Esophagus (tissue), 2 donors: ENCODE data around the gene MRPL36. TPM values are rescaled to one million over a fixed set of nuclear protein-coding genes. Genes with fewer than 3 reads are reported as not detected.

Experiments
- H3K27ac ChIP-seq, 2 donors: one replicate each; pipeline ENCODE4 v1.5.1; 2013; ENCODE audit warnings: low read depth in 2 of 2, mild to moderate bottlenecking in 2 of 2, inconsistent platforms in 1 of 2, low read length in 1 of 2, moderate library complexity in 1 of 2
- H3K27me3 ChIP-seq, 2 donors: one replicate each; pipeline ENCODE4 v1.6.1; 2013; ENCODE audit warnings: low read length in 2 of 2, control low read depth in 1 of 2, mild to moderate bottlenecking in 1 of 2; ENCODE audit not compliant: insufficient read depth in 2 of 2, control insufficient read depth in 1 of 2
- H3K36me3 ChIP-seq, 2 donors: one replicate each; pipeline ENCODE4 v1.6.1; 2013; ENCODE audit warnings: low read length in 1 of 2; ENCODE audit not compliant: control insufficient read depth in 2 of 2, insufficient read depth in 2 of 2
- H3K4me1 ChIP-seq, 2 donors: one replicate each; pipeline ENCODE4 v1.6.1; 2013; ENCODE audit warnings: low read length in 1 of 2; ENCODE audit not compliant: control insufficient read depth in 2 of 2, insufficient read depth in 2 of 2
- H3K4me3 ChIP-seq, 2 donors: one replicate each; pipeline ENCODE4 v1.5.1; 2013; ENCODE audit warnings: low read length in 2 of 2, mild to moderate bottlenecking in 2 of 2, low read depth in 1 of 2, moderate library complexity in 1 of 2
- H3K9me3 ChIP-seq, 2 donors: one replicate each; pipeline ENCODE4 v1.6.1; 2013; ENCODE audit warnings: mild to moderate bottlenecking in 2 of 2, low read depth in 1 of 2, low read length in 1 of 2, moderate library complexity in 1 of 2; ENCODE audit not compliant: control insufficient read depth in 2 of 2, insufficient read depth in 1 of 2
- WGBS, 2 donors: extraction: QIAGEN DNeasy Blood & Tissue Kit; methylation state at CpG; one replicate each; pipeline ENCODE4 v1.1.7; 2013; 5-methylcytosine and 5-hydroxymethylcytosine counted together
- polyA plus RNA-seq, 2 donors: library from polyadenylated mRNA; stranded (reverse); fragments of 200-250 nt; gene quantifications; one replicate each; pipeline ENCODE4 v1.2.3, GENCODE V29; 2013
- donor health status: healthy with polysubstance abuse.
- donor health status: Bipolar disorder and iron deficiency.

Gene MRPL36
- polyA plus RNA-seq, 2 donors = 32.6 to 78.2 TPM

- Histone ChIP-seq H3K36me3 (no peaks in the 10 kb centered on the region), H3K4me1 (no peaks in the 10 kb centered on the region), H3K4me3 (no peak overlapping the region), H3K9me3 (no peaks in the 10 kb centered on the region), H3K27ac (no peak overlapping the region), H3K27me3 (no peaks in the 10 kb centered on the region)
- 71 to 73% methylated on average over 19 of the region's 19 CpGs for WGBS, 2 donors
These were observed 21.3 kb downstream of the MRPL36 start for GRCh38 chr5:1778138-1779020.

- no peaks in the 10 kb centered on the region for H3K27me3 ChIP-seq
- no peaks in the 10 kb centered on the region for H3K36me3 ChIP-seq
- H3K27ac ChIP-seq = no peak overlapping the region
- no peak overlapping the region for H3K4me3 ChIP-seq
- WGBS, 2 donors = 89 to 91% methylated on average over 31 of the region's 31 CpGs
- no peaks in the 10 kb centered on the region for H3K9me3 ChIP-seq
- no peaks in the 10 kb centered on the region for H3K4me1 ChIP-seq
These were observed 22.1 kb downstream of the MRPL36 start for GRCh38 chr5:1777281-1778137.

- Histone ChIP-seq H3K9me3 (no peaks in the 10 kb centered on the region), H3K36me3 (no peaks in the 10 kb centered on the region), H3K27ac (no peak overlapping the region), H3K4me1 (no peaks in the 10 kb centered on the region), H3K27me3 (no peaks in the 10 kb centered on the region), H3K4me3 (no peak overlapping the region)
- 89 to 90% methylated on average over 6 of the region's 6 CpGs for WGBS, 2 donors
These were observed 22.8 kb downstream of the MRPL36 start for GRCh38 chr5:1776831-1777230.

GRCh38 chr5:1772634-1773033 is 27.0 kb downstream of the MRPL36 start:
- Histone ChIP-seq H3K4me3 (no peak overlapping the region), H3K27ac (no peak overlapping the region), H3K36me3 (no peaks in the 10 kb centered on the region), H3K4me1 (peaks cover 0 to 4% of the 10 kb centered on the region in 2 donors), H3K9me3 (peaks cover 0 to 3% of the 10 kb centered on the region in 2 donors), H3K27me3 (no peaks in the 10 kb centered on the region)
- 33 to 36% methylated on average over 5 of the region's 5 CpGs for whole genome bisulfite sequencing, 2 donors

- Histone ChIP-seq H3K27me3 (no peaks in the 10 kb centered on the region), H3K4me1 (peaks cover 0 to 4% of the 10 kb centered on the region in 2 donors), H3K9me3 (peaks cover 0 to 3% of the 10 kb centered on the region in 2 donors), H3K4me3 (no peak overlapping the region), H3K27ac (no peak overlapping the region), H3K36me3 (no peaks in the 10 kb centered on the region)
- WGBS, 2 donors = 65 to 66% methylated on average over 20 of the region's 20 CpGs
These were observed 28.2 kb downstream of the MRPL36 start for GRCh38 chr5:1771149-1772065.

GRCh38 chr5:1770443-1770802 is 29.2 kb downstream of the MRPL36 start:
- 60 to 66% methylated on average over 6 of the region's 6 CpGs for WGBS, 2 donors
- Histone ChIP-seq H3K36me3 (no peaks in the 10 kb centered on the region), H3K4me3 (no peak overlapping the region), H3K9me3 (peaks cover 0 to 3% of the 10 kb centered on the region in 2 donors), H3K27me3 (no peaks in the 10 kb centered on the region), H3K4me1 (peaks cover 0 to 4% of the 10 kb centered on the region in 2 donors), H3K27ac (no peak overlapping the region)

GRCh38 chr5:1769752-1770442 is 29.7 kb downstream of the MRPL36 start:
- peaks cover 0 to 4% of the 10 kb centered on the region in 2 donors for H3K4me1 ChIP-seq
- no peak overlapping the region for H3K27ac ChIP-seq
- no peaks in the 10 kb centered on the region for H3K36me3 ChIP-seq
- H3K9me3 ChIP-seq = peaks cover 0 to 3% of the 10 kb centered on the region in 2 donors
- H3K27me3 ChIP-seq = no peaks in the 10 kb centered on the region
- no peak overlapping the region for H3K4me3 ChIP-seq
- WGBS, 2 donors = 86 to 88% methylated on average over 30 of the region's 30 CpGs

- H3K27me3 ChIP-seq = no peaks in the 10 kb centered on the region
- WGBS, 2 donors = 95% methylated on average over 51 to 54 of the region's 54 CpGs
These were observed 30.5 kb downstream of the MRPL36 start for GRCh38 chr5:1769017-1769640.

More at GRCh38 chr5:1769017-1769640, 30.5 kb downstream of the MRPL36 start:
- H3K9me3 ChIP-seq = peaks cover 0 to 3% of the 10 kb centered on the region in 2 donors
- peaks cover 0 to 4% of the 10 kb centered on the region in 2 donors for H3K4me1 ChIP-seq
- H3K27ac ChIP-seq = no peak overlapping the region
- no peaks in the 10 kb centered on the region for H3K36me3 ChIP-seq
- H3K4me3 ChIP-seq = no peak overlapping the region
